Purkinje cell (primary cell): Measurements from ENCODE around the gene CFAP61. TPM values are rescaled to one million over a fixed set of nuclear protein-coding genes. Genes with fewer than 3 reads are reported as not detected.

Source experiments
- polyA plus RNA-seq: library from polyadenylated mRNA; unstranded; fragments of >200 nt; fragmentation: Nextera tagmentation; gene quantifications from 2 replicates; pipeline ENCODE4 v1.2.1, GENCODE V29; 2014

The CFAP61 gene
- 3.3 and 12.1 TPM in 2 replicates for polyA plus RNA-seq

GRCh38 chr20:20052074-20052970 is at the start of gene CFAP61, which contains the start of gene CRNKL1:
Gene CFAP61, plus strand, starts transcription at chr20:20052532. Its CDS starts 4,122 bp downstream, at chr20:20056654.
Gene CRNKL1, minus strand, starts transcription at chr20:20052466. Its CDS starts 124 bp downstream, at chr20:20052342.

GRCh38 chr20:20017001-20017843 is 35.1 kb upstream of the CFAP61 start, which contains the start of gene NAA20:
Gene NAA20, plus strand, starts transcription at chr20:20017362. Its CDS starts 35 bp downstream, at chr20:20017397.

GRCh38 chr20:20367575-20368417 is 315.5 kb downstream of the CFAP61 start, which contains the start of gene INSM1:
Gene INSM1, plus strand, starts transcription at chr20:20368104. Its CDS starts 164 bp downstream, at chr20:20368268.

Other genes with a start within 250 kb of the CFAP61 start
- 269 and 425 TPM in 2 replicates for gene NAA20, start 35.2 kb upstream of the CFAP61 start, polyA plus RNA-seq
- gene CRNKL1, start 66 bp upstream of the CFAP61 start, polyA plus RNA-seq: 10.0 and 19.4 TPM in 2 replicates